Stimulated activated CD4-positive, alpha-beta T cell treated with anti-CD3 and anti-CD28 coated beads, TNF-alpha, amount 100 ng/mL, for 1 hour (primary cell): ENCODE data around the gene QPCTL.
"Not testable (repeated sequence)": the region's sequence is repeated elsewhere in the genome, so short reads cannot be mapped to it uniquely, and the experiment has no call there.

Source experiments
- DNase-seq, 3 donors: peaks; one replicate each; pipeline ENCODE4 v3.0.0-alpha.2; 2020; ENCODE audit warnings: low read depth in 3 of 3, low spot score in 1 of 3

Gene QPCTL

GRCh38 chr19:45716359-45717130, 24.1 kb downstream of the QPCTL start:
- DNase-seq: no peak

- DNase-seq: peak; percentile 88 to 97 (median 94)
These were observed 24.9 kb downstream of the QPCTL start for GRCh38 chr19:45717131-45717982.

- no peak for DNase-seq
These were observed 25.7 kb downstream of the QPCTL start for GRCh38 chr19:45717983-45718650.

- DNase-seq: not testable (repeated sequence)
These were observed 27.6 kb downstream of the QPCTL start for GRCh38 chr19:45720065-45720464.

- not testable (repeated sequence) for DNase-seq
These were observed 36.2 kb downstream of the QPCTL start for GRCh38 chr19:45728683-45729082.

- DNase-seq: no peak
These were observed 37.4 kb downstream of the QPCTL start for GRCh38 chr19:45729800-45730290.

GRCh38 chr19:45730368-45731288, 38.2 kb downstream of the QPCTL start, which contains the start of gene FBXO46:
FBXO46 (minus strand) TSS chr19:45730896; CDS start chr19:45713495, 17,401 bp downstream.
- peak; percentile 82 to 86 (median 83) for DNase-seq

GRCh38 chr19:45733160-45733810, 40.8 kb downstream of the QPCTL start, which contains the start of gene MEIOSIN:
MEIOSIN (plus strand) TSS chr19:45733439; CDS start chr19:45735377, 1,938 bp downstream.
- DNase-seq: no peak

- no peak for DNase-seq
These were observed 47.3 kb downstream of the QPCTL start for GRCh38 chr19:45739498-45740439.

- no peak for DNase-seq
These were observed 50.5 kb downstream of the QPCTL start for GRCh38 chr19:45742969-45743368.

- DNase-seq: no peak
These were observed 53.1 kb downstream of the QPCTL start for GRCh38 chr19:45745606-45746005.

- DNase-seq: no peak
These were observed 54.4 kb downstream of the QPCTL start for GRCh38 chr19:45746866-45747265.

- DNase-seq: no peak
These were observed 55.0 kb downstream of the QPCTL start for GRCh38 chr19:45747513-45747912.

GRCh38 chr19:45751483-45751882, 59.0 kb downstream of the QPCTL start:
- not testable (repeated sequence) for DNase-seq

- no peak for DNase-seq
These were observed 60.2 kb downstream of the QPCTL start for GRCh38 chr19:45752639-45753038.

GRCh38 chr19:45753548-45753947, 61.1 kb downstream of the QPCTL start:
- DNase-seq: no peak
